Measurements from ENCODE around the gene ALOX12. TPM values are rescaled to one million over a fixed set of nuclear protein-coding genes. Genes with fewer than 3 reads are reported as not detected.
A peak's percentile ranks its signal among the peaks of the same experiment; 100 is the strongest.
"Not testable (repeated sequence)": the region's sequence is repeated elsewhere in the genome, so short reads cannot be mapped to it uniquely, and the experiment has no call there.

The ALOX12 gene
- total RNA-seq, 1 donor = not detected

DNA sequence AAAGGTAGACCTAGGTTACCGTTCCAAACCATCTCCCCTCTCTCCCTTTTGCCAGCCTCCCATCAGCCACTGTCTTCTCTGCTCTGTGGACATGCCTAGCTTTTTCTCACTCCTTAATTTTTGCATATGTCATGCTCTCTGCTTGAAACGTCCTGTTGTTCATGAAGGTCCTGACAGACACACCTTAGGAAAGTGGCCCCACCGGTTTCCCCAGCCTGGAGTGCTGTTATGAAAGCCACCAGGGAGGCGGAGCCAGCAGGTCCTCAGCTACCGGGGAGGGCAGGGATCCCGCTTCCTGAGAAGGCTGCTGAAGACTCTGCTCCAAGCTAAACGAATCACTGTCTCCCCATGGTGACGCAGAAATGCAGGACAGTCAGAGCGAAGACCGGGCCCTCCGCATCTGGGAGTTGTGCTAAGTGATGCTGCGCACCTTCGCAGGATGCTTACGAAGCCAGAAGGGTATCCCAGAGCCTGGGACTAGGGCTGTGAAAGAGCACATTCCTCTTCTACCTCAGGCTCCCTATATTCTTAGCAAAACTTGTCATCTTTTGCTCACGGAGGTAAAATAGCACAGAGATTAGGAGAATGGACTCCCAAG, 50.4 kb downstream of the ALOX12 start:
- Histone ChIP-seq H3K27me3 (ENCODE audit: insufficient read depth, low read length) (peaks cover 45% of the 10 kb centered on the region), H3K27ac (ENCODE audit: low read depth, low read length) (no peak overlapping the region), H3K9me3 (ENCODE audit: low read depth, low read length) (no peaks in the 10 kb centered on the region), H4K20me1 (ENCODE audit: insufficient read depth, low read length) (no peaks in the 10 kb centered on the region), H2AFZ (ENCODE audit: low read length) (no peak overlapping the region), H3K4me1 (ENCODE audit: insufficient read depth, low read length) (peaks cover 11% of the 10 kb centered on the region), H3K4me2 (ENCODE audit: insufficient read depth, low read length) (peak overlapping the region; percentile 3), H3K4me3 (ENCODE audit: insufficient read depth, low read length) (no peak overlapping the region), H3K79me2 (ENCODE audit: insufficient read depth, low read length) (no peaks in the 10 kb centered on the region), H3K36me3 (ENCODE audit: insufficient read depth, low read length) (no peaks in the 10 kb centered on the region)
- peak; percentile 69 for DNase-seq (ENCODE audit: insufficient read length, low spot score, missing footprints)
- TF ChIP-seq CTCF (IDR thresholded peaks at IDR 0.05; ENCODE audit: extremely low read depth, low read depth, low read length) = peak; percentile 3

DNA sequence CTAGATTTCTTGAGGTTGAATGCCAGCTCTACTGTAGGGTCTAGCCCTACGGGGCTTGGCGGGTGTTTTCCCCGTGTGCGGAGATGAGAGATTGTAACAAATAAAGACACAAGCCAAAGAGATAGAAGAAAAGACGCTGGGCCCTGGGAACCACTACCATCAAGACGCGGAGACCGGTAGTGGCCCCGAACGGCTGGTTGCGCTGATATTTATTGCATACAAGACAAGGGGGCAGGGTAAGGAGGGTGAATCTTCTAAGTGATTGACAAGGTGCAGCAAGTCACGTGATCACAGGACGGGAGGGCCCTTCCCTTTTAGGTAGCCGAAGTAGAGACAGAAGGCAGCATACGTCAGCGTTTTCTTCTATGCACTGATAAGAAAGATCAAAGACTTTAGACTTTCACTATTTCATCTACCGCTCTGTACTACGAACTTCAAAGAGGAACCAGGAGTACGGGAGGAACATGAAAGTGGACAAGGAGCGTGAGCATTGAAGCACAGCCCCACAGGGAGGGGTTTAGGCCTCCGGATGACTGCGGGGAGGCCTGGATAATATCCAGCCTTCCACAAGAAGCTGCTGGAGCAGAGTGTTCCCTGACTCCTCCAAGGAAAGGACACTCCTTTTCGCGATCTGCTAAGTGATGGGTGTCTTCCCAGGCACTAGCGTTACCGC, 51.0 kb downstream of the ALOX12 start:
- H3K4me2 ChIP-seq (ENCODE audit: insufficient read depth, low read length); H2AFZ ChIP-seq (ENCODE audit: low read length): not testable (repeated sequence)

DNA sequence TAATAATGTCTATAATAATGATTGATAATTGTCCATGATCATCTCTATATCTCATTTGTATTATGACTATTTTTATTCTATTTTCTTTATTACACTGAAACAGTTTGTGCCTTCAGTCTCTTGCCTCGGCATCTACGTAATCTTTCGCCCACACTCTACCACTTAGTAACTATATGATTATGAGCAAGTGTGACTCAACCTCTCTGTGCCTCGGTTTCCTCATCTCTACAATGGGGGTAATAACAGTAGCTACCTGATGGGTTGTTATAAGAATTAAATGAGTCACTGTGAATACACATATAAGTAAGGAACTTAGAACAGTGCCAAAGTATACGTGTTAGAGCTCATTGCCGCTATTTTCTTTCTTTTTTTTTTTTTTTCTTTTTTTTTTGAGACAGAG, 51.7 kb downstream of the ALOX12 start:
- Histone ChIP-seq H2AFZ (ENCODE audit: low read length) (no peak overlapping the region), H3K36me3 (ENCODE audit: insufficient read depth, low read length) (no peaks in the 10 kb centered on the region), H3K9me3 (ENCODE audit: low read depth, low read length) (no peaks in the 10 kb centered on the region), H4K20me1 (ENCODE audit: insufficient read depth, low read length) (no peaks in the 10 kb centered on the region), H3K4me2 (ENCODE audit: insufficient read depth, low read length) (no peak overlapping the region), H3K79me2 (ENCODE audit: insufficient read depth, low read length) (no peaks in the 10 kb centered on the region), H3K27ac (ENCODE audit: low read depth, low read length) (no peak overlapping the region), H3K4me3 (ENCODE audit: insufficient read depth, low read length) (no peak overlapping the region), H3K4me1 (ENCODE audit: insufficient read depth, low read length) (peaks cover 11% of the 10 kb centered on the region), H3K27me3 (ENCODE audit: insufficient read depth, low read length) (peaks cover 39% of the 10 kb centered on the region)
- peak; percentile 37 for DNase-seq (ENCODE audit: insufficient read length, low spot score, missing footprints)
- no peak for TF ChIP-seq CTCF (IDR thresholded peaks at IDR 0.05; ENCODE audit: extremely low read depth, low read depth, low read length)

More for the DNA sequence above, 51.0 kb downstream of the ALOX12 start:
- H3K4me1 ChIP-seq (ENCODE audit: insufficient read depth, low read length) = peaks cover 11% of the 10 kb centered on the region
- peaks cover 45% of the 10 kb centered on the region for H3K27me3 ChIP-seq (ENCODE audit: insufficient read depth, low read length)
- H4K20me1 ChIP-seq (ENCODE audit: insufficient read depth, low read length); H3K9me3 ChIP-seq (ENCODE audit: low read depth, low read length); H3K79me2 ChIP-seq (ENCODE audit: insufficient read depth, low read length); H3K4me3 ChIP-seq (ENCODE audit: insufficient read depth, low read length); H3K27ac ChIP-seq (ENCODE audit: low read depth, low read length); H3K36me3 ChIP-seq (ENCODE audit: insufficient read depth, low read length); DNase-seq (ENCODE audit: insufficient read length, low spot score, missing footprints): not testable (repeated sequence)

GRCh38 chr17:7048968-7049367, 53.1 kb downstream of the ALOX12 start:
- H3K4me1 ChIP-seq (ENCODE audit: insufficient read depth, low read length) = peaks cover 2% of the 10 kb centered on the region
- no peak for DNase-seq (ENCODE audit: insufficient read length, low spot score, missing footprints)
- H2AFZ ChIP-seq (ENCODE audit: low read length) = no peak overlapping the region
- no peak overlapping the region for H3K4me2 ChIP-seq (ENCODE audit: insufficient read depth, low read length)
- no peaks in the 10 kb centered on the region for H3K9me3 ChIP-seq (ENCODE audit: low read depth, low read length)
- no peak for TF ChIP-seq CTCF (IDR thresholded peaks at IDR 0.05; ENCODE audit: extremely low read depth, low read depth, low read length)
- H3K4me3 ChIP-seq (ENCODE audit: insufficient read depth, low read length) = no peak overlapping the region
- H3K27me3 ChIP-seq (ENCODE audit: insufficient read depth, low read length) = peaks cover 33% of the 10 kb centered on the region
- no peaks in the 10 kb centered on the region for H3K79me2 ChIP-seq (ENCODE audit: insufficient read depth, low read length)
- no peaks in the 10 kb centered on the region for H3K36me3 ChIP-seq (ENCODE audit: insufficient read depth, low read length)
- no peak overlapping the region for H3K27ac ChIP-seq (ENCODE audit: low read depth, low read length)
- no peaks in the 10 kb centered on the region for H4K20me1 ChIP-seq (ENCODE audit: insufficient read depth, low read length)

DNA sequence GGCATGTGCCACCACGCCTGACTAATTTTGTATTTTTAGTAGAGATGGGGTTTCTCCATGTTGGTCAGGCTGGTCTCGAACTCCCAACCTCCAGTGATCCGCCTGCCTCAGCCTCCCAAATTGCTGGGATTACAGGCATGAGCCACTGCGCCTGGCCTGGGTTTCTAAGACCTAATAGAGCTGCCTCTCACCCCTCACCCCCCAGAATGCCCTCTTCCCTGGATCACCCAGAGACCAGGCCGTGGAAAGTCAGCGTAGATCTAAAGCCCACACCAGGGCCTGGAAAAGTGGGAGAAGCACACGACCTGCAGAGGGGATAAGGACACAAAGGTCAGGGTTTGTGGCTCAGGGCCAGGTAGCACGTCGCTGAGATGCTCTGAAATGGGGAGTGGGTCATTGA, 54.7 kb downstream of the ALOX12 start:
- not testable (repeated sequence) for H3K4me2 ChIP-seq (ENCODE audit: insufficient read depth, low read length); H3K79me2 ChIP-seq (ENCODE audit: insufficient read depth, low read length); H2AFZ ChIP-seq (ENCODE audit: low read length); H3K27ac ChIP-seq (ENCODE audit: low read depth, low read length); H3K4me3 ChIP-seq (ENCODE audit: insufficient read depth, low read length); H3K36me3 ChIP-seq (ENCODE audit: insufficient read depth, low read length); H3K4me1 ChIP-seq (ENCODE audit: insufficient read depth, low read length); H3K9me3 ChIP-seq (ENCODE audit: low read depth, low read length); DNase-seq (ENCODE audit: insufficient read length, low spot score, missing footprints); H4K20me1 ChIP-seq (ENCODE audit: insufficient read depth, low read length)
- peaks cover 26% of the 10 kb centered on the region for H3K27me3 ChIP-seq (ENCODE audit: insufficient read depth, low read length)
